HG03196 (cell line): ENCODE results near the gene RAD18.

Experiments
- ATAC-seq: cut with Tn5 transposase; IDR thresholded peaks from one replicate; pipeline ENCODE4 v1.9.1; 2021; ENCODE audit not compliant: unreplicated experiment

RAD18 gene, protein sequence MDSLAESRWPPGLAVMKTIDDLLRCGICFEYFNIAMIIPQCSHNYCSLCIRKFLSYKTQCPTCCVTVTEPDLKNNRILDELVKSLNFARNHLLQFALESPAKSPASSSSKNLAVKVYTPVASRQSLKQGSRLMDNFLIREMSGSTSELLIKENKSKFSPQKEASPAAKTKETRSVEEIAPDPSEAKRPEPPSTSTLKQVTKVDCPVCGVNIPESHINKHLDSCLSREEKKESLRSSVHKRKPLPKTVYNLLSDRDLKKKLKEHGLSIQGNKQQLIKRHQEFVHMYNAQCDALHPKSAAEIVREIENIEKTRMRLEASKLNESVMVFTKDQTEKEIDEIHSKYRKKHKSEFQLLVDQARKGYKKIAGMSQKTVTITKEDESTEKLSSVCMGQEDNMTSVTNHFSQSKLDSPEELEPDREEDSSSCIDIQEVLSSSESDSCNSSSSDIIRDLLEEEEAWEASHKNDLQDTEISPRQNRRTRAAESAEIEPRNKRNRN

GRCh38 chr3:8963137-8963853 lies at the start of gene RAD18:
RAD18 (minus strand) TSS chr3:8963472; CDS start chr3:8963385, 87 bp downstream.
- peak; percentile 92 for ATAC-seq

DNA sequence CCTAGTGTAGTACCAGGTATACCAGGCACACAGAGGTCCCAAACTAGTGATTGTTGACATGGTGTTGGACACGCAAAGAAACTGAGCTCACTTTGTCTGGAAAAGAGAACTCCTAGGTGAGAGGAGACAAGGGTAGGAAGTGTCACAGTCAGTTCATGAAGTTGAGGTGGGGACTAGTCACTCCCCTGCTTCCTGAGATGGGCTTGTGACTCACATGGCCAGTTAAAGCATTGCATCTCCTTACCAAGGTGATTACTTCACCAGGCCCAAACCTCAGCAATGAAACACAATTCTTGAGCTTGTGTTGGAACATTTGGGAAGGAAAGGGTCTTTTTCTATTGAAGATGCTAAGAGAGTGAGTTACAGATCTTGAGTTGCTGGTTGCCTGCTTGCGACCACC lies 49.2 kb upstream of the RAD18 start:
- ATAC-seq = no peak

DNA sequence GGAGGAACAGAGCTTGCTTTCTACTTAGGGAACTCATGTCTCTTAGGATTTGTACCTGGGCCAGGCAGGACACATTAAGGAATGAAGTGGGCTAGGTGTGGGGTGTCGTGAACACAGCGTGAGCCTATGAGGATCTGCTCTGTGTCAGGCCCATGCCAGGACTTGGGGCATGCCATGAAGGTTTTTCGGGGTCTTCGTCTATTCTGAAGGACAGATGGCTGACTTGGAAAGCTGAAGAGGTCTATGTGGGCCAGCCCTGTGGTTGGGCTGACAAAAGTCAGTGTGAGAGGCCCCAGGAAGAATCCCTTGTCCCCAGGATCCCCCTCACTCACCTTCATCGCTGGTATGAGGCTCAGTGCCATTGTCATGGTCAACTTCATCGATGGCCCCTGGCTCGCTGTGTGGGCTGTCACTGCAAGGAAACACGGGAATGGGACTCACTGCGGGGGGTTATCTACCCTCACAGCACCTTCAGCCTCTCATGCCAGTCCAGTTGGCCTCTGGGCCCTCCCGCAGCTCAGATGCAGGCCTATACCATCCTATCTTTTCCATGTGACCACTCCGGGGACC lies 46.8 kb upstream of the RAD18 start:
- ATAC-seq = no peak

DNA sequence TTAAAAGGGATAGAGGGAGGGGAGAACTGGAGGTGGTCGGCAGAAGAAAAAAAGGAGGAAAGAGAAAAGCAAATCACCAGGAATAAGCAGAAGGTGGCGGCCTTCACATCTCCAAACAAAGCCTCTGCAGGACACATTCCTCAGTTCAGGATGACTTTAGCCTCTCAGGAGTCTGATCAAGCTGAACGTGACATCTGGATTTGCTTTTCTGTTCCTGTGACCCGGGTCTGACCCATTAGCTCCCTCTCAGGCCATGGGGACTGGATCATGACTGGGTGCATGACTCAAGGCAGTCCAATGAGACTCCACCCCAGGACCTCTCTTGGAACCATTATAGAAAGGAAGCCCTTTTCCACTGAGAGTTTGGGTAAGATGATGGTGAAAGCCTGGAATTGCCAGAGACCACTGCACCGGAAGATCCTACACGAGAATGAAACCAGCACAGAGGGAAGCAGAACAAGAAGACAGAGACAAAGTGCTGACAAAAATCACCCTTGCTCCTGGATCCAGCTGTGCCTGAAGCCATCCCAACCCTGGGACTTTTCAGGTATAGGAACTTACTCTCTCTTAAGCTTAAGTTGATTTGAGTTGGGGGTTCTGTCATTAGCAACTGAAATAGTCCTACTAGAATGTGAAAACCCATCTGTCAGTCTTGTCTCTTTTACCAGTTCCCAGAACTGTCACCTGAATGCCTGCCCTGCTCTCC lies 45.4 kb upstream of the RAD18 start:
- ATAC-seq = no peak

GRCh38 chr3:9007928-9008327 lies 44.7 kb upstream of the RAD18 start:
- no peak for ATAC-seq

DNA sequence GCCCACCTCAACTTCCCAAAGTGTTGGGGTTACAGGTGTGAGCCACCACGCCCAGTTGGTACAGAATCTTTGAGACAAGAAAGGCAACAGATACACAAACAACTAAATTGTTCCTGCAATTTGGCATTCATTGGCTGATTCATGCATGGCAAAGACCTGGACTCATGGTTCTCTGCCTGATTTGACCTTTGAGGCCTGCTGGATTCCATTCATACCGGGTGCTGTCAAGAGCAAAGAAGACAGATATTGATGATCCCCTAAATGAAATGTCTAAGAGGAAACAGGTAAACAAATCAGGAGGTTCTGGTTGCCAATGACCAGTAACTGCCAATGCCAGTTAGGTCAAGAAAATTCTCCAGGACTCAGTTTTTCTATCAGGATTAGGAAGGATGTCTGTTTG lies 43.9 kb upstream of the RAD18 start:
- ATAC-seq = no peak

- ATAC-seq = no peak
These were observed 36.8 kb upstream of the RAD18 start for GRCh38 chr3:9000041-9000440.

- no peak for ATAC-seq
These were observed 33.9 kb upstream of the RAD18 start for GRCh38 chr3:8997151-8997550.

DNA sequence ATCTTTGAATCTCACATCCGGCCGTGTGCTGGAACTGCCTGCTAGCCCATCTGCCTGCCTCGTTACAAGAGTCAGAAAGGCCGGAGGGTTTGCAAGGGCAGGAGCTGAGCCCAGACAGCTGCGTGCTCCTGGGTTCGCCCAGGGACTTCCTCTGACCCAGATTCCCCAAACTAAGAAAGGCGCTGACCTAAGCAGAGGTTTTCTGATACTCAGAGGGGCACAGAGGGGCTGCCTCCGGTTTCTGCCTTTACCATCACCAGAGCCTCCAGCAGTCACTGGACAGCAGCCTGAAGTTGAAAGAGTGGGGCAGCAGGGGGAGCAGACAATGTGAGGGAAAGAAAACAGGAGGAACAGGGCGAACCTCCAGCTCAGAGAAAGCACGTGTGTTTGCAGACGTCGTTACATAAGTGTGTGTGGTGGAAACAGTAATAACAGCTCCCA lies 33.4 kb upstream of the RAD18 start:
- ATAC-seq = no peak

GRCh38 chr3:8996216-8996615 lies 32.9 kb upstream of the RAD18 start:
- ATAC-seq = no peak

- ATAC-seq = no peak
These were observed 31.0 kb upstream of the RAD18 start for GRCh38 chr3:8994226-8994625.

DNA sequence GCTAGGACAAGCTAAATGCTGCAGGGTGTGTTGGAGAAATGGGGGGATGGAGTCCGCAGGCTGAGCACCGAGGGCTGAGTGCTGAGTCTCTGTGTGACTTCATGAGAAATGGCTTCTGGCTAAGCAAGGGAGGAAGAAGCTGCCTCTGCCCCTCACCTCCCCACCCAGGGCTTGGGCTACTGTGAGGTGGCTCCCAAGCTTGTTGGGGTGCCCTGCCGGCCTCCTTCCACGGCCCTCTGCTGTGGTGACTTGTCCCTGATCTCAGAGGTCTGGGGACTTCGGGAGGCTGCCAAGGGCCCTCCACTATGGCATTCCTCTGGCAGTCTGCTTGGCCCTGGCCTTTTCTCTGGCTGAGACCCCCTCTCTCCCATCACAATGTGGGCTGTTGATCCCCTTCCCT lies 30.1 kb upstream of the RAD18 start:
- ATAC-seq = no peak

- no peak for ATAC-seq
These were observed 29.6 kb upstream of the RAD18 start for GRCh38 chr3:8992854-8993253.

- ATAC-seq = no peak
These were observed 28.9 kb upstream of the RAD18 start for GRCh38 chr3:8992199-8992598.

DNA sequence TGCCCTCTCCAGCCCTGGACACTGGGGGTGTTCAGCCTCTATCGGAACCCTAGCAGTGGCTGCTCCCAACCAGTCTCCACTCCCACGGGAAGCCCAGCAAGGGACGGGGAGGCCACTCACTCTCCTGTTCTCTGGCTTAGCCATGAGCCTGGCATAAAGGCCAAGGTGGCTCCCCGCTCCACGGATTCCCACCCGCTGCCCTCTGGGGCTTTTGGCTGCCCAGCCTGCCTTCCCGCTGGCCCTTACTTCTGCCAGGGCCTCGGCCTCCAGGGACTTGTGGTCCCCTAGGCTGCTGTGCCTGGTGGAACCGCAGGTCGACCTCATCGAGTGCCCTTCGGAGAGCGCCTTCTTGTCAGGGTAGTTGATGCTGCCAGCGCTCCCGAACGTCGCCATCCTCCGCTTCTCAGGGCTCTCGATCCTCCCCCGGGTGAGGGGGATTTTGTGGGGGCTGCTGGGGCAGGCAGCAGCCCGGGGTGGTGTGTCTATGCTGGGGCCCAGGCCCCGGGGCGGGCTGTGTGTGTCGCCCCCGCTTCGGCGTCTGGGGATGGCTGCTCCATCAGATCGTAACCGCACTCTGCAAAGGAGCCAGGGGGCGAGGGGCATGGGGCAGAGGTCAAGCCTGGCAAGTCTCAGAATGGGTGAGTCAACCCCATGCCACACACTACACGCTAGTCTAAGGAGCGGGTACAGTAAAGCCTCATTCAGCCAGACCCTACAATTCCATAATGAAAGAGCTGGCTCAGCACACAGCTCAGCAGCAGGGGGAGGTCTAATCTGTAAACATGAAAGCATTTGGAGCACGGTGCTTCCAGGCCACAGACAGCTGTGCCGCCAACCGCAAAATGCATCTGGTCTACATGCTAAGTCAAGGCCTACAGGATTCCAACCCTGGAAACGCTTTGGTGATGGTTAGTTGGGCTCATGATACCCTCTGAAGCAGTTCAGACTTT lies 27.3 kb upstream of the RAD18 start:
- no peak for ATAC-seq

DNA sequence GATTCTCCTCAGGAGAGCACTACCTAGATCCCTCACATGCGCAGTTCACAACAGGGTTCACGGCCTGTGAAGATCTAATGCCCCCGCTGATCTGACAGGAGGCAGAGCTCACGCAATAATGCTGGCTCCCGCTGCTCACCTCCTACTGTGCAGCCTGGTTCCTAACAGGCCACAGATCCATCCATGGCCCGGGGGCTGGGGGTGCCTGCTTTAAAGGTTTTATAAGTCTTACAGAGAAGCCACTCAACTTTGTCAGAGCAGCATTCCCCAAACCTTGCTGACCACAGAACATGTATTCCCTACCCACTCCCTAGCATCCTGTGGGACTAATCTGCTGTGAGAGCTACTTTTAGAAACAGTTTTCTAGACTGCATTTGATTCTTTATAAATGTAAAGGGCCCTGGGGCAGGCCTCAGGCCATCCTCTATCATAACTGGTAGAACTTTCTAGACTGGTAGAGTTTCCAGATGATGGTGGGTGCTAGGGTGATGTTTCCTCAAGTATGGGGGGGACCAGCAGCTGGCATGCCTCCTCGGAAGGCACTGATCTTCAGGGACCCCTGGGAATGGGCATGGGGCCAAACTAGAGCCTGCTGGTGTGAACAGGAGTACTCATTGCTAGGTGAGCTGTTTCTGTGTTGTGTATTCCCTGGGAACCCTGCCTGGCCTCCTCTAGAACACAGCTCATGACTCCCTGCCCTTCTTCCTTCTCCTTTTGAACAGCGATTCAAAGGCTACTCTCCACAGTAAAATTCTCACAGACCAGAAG lies 25.7 kb upstream of the RAD18 start:
- ATAC-seq = no peak

DNA sequence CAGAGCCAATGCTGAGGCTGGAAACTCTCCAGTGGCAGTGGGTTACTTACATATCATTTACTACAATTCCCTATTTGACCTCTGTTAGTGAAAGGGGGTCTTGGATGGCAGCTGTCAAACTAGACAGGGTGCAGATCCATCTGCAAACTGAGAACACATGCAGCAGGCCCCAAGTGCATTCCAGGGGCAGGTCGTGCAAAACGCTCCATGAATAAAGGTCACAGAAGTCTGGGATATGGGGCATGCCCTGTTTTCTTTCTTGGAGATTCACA lies 25.0 kb upstream of the RAD18 start:
- ATAC-seq = no peak

DNA sequence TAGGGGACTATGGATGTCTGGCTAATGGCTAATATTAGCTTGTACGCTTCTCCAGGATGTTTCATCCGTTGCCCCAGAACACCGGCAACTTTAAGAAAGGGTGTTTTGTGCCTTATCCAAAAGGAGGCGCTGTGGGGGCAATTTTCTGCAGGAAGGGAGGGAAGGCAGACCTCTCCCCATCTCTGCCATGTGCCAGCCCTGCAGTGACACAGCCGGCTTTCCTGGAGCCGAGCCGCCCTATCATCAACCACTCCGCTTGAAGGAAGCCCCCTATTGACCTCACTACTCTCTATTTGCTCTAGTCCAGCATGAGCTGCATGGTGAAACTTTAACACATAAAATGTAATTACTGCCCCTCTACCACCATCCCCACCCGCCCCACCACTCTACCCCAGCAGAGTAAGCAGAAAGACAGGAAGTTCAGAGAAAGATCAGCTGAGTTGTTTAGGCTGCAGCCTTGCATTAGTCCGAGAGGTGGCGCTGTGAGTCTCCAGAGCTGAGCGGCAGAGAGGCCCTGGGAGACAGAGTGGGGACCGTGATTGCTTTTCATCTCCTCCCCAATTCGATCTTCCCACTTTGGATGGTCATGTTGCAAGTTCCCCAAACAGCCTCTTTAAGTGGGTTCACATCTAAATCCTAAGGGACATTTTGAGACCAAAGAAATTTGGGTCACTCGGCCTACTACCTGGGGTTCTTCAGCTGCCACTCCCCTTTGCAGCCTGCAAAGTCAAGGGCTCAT lies 24.5 kb upstream of the RAD18 start:
- no peak for ATAC-seq

GRCh38 chr3:8987226-8987625 lies 24.0 kb upstream of the RAD18 start:
- ATAC-seq = no peak
